ENCODE measurements around the gene RHD. TPM values are rescaled to one million over a fixed set of nuclear protein-coding genes. Genes with fewer than 3 reads are reported as not detected.
"Not testable (repeated sequence)": the region's sequence is repeated elsewhere in the genome, so short reads cannot be mapped to it uniquely, and the experiment has no call there.

The RHD gene
- total RNA-seq, 2 donors from 2014 or later: 0.09 TPM; not detected in 1

GRCh38 chr1:25337483-25338187 is 65.3 kb downstream of the RHD start:
- DNase-seq; intact Hi-C loops (cut with DNase I): not testable (repeated sequence)
- ATAC-seq: peak; percentile 77 to 88

GRCh38 chr1:25338188-25338981 is 66.1 kb downstream of the RHD start, which contains the start of gene TMEM50A:
TSS of gene TMEM50A (plus strand) at chr1:25338334. CDS start at chr1:25340487, 2,153 bp downstream.
- intact Hi-C loops (cut with DNase I): no loop called here
- peak; percentile 92 for DNase-seq
- peak; percentile 98 for ATAC-seq

- ATAC-seq (no peak), DNase-seq (no peak)
- intact Hi-C loops (cut with DNase I): no loop called here
Measured at GRCh38 chr1:25338986-25339385, 66.7 kb downstream of the RHD start.

GRCh38 chr1:25341746-25342145 is 69.4 kb downstream of the RHD start:
- ATAC-seq: no peak
- no peak for DNase-seq
- intact Hi-C loops (cut with DNase I): no loop called here

GRCh38 chr1:25342846-25343245 is 70.5 kb downstream of the RHD start:
- ATAC-seq: no peak
- intact Hi-C loops (cut with DNase I): no loop called here
- DNase-seq: no peak

DNA sequence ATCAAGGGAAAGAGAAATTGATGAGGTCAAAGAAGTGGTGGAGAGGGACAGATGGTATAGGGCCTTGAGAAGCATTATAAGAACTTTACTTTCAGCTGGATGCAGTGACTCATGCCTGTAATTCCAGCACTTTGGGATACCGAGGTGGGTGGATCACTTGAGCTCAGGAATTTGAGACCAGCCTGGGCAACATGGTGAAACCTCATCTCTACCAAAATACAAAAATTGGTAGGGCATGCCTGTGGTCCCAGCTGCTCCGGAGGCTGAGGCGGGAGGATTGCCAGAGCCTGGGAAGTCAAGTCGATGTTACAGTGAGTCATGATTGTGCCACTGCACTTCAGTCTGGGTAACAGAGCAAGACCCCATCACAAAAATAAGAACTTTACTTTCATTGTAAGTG is 71.6 kb downstream of the RHD start:
- no peak for DNase-seq
- peak in 1 of 2 donors; percentile 39 for ATAC-seq
- intact Hi-C loops (cut with DNase I): no loop called here

- DNase-seq: no peak
- ATAC-seq: no peak
- intact Hi-C loops (cut with DNase I): no loop called here
Measured at GRCh38 chr1:25347556-25347955, 75.2 kb downstream of the RHD start.

DNA sequence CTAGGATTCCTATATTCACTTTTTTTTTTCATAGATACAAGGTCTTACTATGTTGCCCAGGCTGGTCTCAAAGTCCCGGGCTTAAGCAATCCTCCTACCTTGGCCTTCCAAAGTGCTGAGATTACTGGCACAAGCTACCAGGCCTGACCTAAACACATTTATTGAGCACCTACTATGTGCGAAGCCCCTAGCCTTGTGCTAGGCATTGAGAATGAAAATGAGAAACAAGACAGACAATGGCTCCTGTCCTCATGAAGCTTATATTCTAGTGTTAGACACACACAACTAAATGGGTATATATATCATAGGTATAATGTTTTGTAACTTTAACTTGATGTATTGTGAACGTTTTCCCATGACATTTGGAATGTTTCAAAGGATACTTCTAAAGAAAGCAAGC is 77.3 kb downstream of the RHD start:
- intact Hi-C loops (cut with DNase I): no loop called here
- ATAC-seq: no peak
- DNase-seq: no peak

DNA sequence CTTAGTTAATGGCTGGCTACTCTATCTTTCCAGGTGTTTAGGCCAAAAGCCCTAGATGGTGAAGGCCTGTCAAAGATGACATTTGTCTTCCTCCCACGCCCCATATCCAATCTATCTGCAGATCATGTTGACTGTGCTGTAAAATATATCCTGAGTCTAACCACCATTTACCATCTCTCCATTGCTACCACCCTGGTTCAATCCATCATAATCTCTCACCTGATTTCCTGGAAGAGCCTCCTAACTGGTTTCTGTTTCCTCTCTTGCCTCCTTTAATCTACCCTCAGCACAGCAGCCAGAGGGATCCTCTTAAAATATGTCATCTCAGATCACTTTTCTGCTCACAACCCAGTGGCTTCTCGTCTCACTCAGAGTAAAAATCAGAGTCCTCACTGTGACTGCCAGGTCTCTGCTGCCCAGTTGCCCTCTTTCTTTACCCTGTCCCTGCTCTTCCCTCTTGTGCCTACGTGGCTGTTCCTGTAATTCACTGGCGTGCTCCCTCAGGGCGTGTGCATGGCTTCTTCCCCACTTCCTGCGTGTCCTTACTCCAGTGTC is 83.6 kb downstream of the RHD start:
- no peak for ATAC-seq
- no peak for DNase-seq
- intact Hi-C loops (cut with DNase I): no loop called here

DNA sequence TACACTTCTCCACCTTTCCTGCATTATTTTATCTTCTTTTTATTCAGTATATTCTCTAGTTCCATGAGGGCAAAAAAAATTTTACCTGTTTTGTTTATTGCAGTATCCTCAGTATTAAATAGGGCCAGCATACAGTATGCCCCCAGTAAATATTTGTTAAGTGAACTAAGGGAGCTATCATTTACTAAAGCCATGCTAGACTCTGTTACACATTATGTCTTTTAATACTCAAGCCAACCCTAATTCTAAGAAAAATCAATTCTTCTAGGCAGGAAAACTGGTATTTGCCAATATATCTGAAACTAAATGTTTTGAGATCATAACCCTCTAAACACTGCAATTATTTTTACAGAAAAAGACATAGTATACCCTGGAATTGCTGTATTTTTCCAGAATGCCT is 84.1 kb downstream of the RHD start:
- intact Hi-C loops (cut with DNase I): no loop called here
- no peak for ATAC-seq
- no peak for DNase-seq

DNA sequence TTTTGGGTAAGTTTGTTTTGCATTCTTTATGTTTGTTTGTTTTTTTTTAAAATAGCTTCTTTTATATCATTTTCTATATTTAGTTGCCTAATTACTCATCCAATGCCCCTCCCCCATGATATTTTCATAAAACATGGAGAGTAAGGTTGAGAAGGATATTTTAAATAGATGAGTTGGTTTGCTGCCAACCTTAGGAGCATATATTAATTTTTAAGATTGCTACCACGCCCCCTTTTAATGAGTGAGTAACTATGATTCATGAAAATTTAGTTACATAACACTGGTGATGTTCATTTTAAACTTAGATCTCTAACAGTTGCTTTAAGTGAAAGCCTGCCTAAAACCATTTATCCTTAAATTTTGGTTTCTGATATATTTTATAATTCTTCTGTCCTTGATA is 84.5 kb downstream of the RHD start:
- ATAC-seq: peak in 1 of 2 donors; percentile 32
- intact Hi-C loops (cut with DNase I): no loop called here
- no peak for DNase-seq

- intact Hi-C loops (cut with DNase I): no loop called here
- no peak for DNase-seq
- ATAC-seq: peak in 1 of 2 donors; percentile 24
Measured at GRCh38 chr1:25360596-25361581, 88.6 kb downstream of the RHD start.

- intact Hi-C loops (cut with DNase I): no loop called here
Measured at GRCh38 chr1:25361901-25362300, 89.6 kb downstream of the RHD start.

GRCh38 chr1:25362634-25363559 is 90.6 kb downstream of the RHD start:
- intact Hi-C loops (cut with DNase I); DNase-seq: not testable (repeated sequence)
- ATAC-seq: peak; percentile 19 to 61

More at GRCh38 chr1:25361901-25362300, 89.6 kb downstream of the RHD start:
- ATAC-seq (no peak), DNase-seq (no peak)

DNA sequence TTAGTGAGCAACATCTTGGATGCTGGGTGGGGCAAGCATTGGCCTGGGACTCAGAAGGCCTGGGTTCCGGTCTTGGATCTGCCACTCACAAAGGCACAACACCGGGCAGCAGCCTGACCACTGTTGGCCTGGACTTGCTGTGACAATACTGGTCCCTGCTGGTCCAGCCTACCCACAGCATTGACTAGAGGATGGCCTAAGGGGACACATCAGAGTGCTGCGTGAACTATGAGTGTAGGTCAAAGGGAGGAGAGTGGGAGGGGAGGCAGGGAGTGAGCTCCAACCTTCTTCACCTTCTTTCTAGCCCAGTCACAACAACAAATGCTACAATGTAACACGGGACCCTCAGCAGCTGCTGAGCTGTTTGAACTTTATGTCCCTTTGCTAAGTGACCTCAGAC is 96.9 kb downstream of the RHD start:
- intact Hi-C loops (cut with DNase I): no loop called here
- ATAC-seq (no peak), DNase-seq (no peak)

DNA sequence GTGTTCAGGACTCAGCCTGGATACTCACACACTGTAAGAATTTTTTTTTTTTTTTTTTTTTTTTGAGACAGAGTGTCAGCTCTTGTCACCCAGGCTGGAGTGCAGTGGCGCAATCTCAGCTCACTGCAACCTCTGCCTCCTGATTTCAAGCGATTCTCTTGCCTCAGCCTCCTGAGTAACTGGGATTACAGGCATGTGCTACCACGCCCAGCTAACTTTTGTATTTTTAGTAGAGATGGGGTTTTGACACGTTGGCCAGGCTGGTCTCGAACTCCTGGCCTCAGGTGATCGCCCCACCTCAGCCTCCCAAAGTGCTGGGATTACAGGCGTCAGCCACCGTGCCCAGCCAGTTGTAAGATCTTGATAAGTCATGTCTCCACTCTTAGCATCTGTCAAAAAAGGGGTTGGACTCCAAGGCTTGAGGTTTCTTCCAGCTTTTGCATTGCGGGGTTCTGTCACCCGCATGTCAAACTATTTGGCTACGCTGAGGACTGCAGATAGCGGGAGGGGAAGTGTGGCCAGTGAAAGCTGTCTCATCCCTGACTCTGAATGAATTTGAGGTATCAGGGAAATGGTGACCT is 97.5 kb downstream of the RHD start:
- intact Hi-C loops (cut with DNase I); DNase-seq; ATAC-seq: not testable (repeated sequence)

DNA sequence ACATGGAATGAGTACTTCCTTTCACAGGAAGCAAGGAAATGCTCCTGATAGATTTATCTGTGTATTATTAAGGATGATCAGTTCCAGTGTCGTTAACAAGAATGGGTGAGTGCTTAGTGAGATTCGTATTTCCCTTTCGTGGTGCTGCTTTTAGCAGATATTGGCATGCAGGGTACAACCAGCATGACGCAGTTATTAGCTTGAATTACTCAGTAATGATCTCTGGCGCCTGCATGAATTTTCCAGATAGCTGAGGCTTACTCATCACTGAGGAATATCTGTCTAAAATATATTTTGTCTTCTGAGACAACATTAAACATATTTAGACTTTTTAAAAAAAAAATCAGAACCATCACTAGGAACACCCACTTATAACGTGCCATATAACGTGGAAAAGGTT is 99.4 kb downstream of the RHD start:
- ATAC-seq: peak; percentile 65 to 90
- DNase-seq; intact Hi-C loops (cut with DNase I): not testable (repeated sequence)

GRCh38 chr1:25378367-25378766 is 106.1 kb downstream of the RHD start:
- DNase-seq: not testable (repeated sequence)

More at GRCh38 chr1:25378367-25378766, 106.1 kb downstream of the RHD start:
- ATAC-seq; intact Hi-C loops (cut with DNase I): not testable (repeated sequence)

Data from left cardiac atrium (tissue), 4 donors.